NCI-H524 treated with DMSO at 0.1 percent for 48 hours (cell line): ENCODE data around the gene SYNRG.

Source experiments
- DNase-seq: peaks from one replicate; lab custom pipeline; 2025; lab: John Stamatoyannopoulos, UW

The SYNRG gene

DNA sequence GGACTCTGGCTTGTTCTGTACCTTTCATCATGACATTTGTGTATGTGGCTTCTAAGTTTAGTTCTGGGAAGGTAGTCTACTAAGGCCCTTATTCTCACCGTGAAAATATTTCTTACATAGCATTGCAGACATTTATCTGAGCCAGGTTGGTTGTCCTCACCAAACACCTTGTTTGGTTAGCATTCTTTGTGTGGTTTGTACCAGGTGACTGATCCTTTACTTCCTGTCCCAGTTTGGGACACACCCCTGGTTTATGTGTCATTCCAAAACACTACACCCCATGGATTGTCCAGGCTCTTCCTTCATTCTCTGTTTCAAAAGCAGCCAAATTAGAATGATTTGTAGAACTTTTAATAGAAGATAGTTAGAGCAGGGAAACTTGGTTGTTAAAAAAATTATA lies 142.7 kb downstream of the SYNRG start:
- no peak for DNase-seq

DNA sequence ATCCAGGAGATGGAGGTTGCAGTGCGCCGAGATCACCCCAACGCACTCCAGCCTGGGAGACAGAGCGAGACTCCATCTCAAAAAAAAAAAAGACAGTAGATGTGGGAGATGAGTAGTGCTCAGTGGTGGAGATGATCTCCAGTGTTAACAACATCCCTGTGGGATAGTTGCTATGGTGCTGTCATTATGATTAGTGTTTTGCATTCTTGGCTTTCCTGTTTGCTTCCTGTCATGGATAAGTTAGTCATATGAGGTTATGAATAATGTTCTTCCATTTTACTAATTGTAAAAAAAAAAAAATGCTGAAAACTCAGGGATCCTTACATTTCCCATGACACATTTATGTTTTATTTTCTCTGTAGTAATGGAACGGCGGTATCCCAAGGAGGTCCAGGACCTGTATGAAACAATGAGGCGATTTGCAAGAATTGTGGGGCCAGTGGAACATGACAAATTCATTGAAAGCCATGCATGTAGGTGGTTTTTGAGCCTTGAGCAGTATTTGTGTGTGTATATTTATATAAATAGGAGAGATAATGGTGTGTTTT lies 144.1 kb downstream of the SYNRG start:
- DNase-seq = no peak
